DOHH2 (cell line): ENCODE results near the gene GRM4.

Experiments used
- H3F3A ChIP-seq: fragments of 200-600 bp; sonication (generic), shearing (Covaris generic); 2 replicates; pipeline ENCODE4 v1.6.0; 2016; ENCODE audit warnings: antibody characterized with exemption, mild to moderate bottlenecking; ENCODE audit not compliant: control insufficient read depth, insufficient read depth
- H3K27ac ChIP-seq: fragments of 200-600 bp; sonication (generic); 2 replicates; pipeline ENCODE4 v1.5.1; 2014; ENCODE audit warnings: low read depth, mild to moderate bottlenecking, low read length, moderate library complexity
- H3K27me3 ChIP-seq: fragments of 200-600 bp; sonication (generic); 2 replicates; pipeline ENCODE4 v1.6.1; 2014; ENCODE audit warnings: mild to moderate bottlenecking, low read length, mixed read lengths; ENCODE audit not compliant: control insufficient read depth
- H3K36me3 ChIP-seq: fragments of 200-600 bp; sonication (generic); 2 replicates; pipeline ENCODE4 v1.6.1; 2014; ENCODE audit warnings: mild to moderate bottlenecking, low read length, moderate library complexity, mixed read lengths; ENCODE audit not compliant: control insufficient read depth
- H3K4me1 ChIP-seq: fragments of 200-600 bp; sonication (generic); 2 replicates; pipeline ENCODE4 v1.6.1; 2014; ENCODE audit warnings: mild to moderate bottlenecking, low read length, mixed read lengths; ENCODE audit not compliant: control insufficient read depth
- H3K4me2 ChIP-seq: fragments of 200-600 bp; sonication (generic); 2 replicates; pipeline ENCODE4 v1.6.0; 2014; ENCODE audit warnings: mild to moderate bottlenecking, low read length, moderate library complexity
- H3K4me3 ChIP-seq: fragments of 200-600 bp; sonication (generic); 2 replicates; pipeline ENCODE4 v1.5.1; 2014; ENCODE audit warnings: mild to moderate bottlenecking, low read length, mixed read lengths
- H3K79me2 ChIP-seq: fragments of 200-600 bp; sonication (generic); 2 replicates; pipeline ENCODE4 v1.6.1; 2014; ENCODE audit warnings: mild to moderate bottlenecking, low read length, mixed read lengths; ENCODE audit not compliant: control insufficient read depth
- H3K9me2 ChIP-seq: fragments of 200-600 bp; sonication (generic); replicated peaks from 2 replicates; pipeline ENCODE4 v1.6.1; 2014; ENCODE audit warnings: mild to moderate bottlenecking, low read length, mixed read lengths; ENCODE audit not compliant: control insufficient read depth
- H3K9me3 ChIP-seq: fragments of 200-600 bp; sonication (generic); 2 replicates; pipeline ENCODE4 v1.6.1; 2014; ENCODE audit warnings: antibody characterized with exemption, low read length, mixed read lengths; ENCODE audit not compliant: control insufficient read depth, insufficient read depth
- H4K20me1 ChIP-seq: fragments of 200-600 bp; sonication (generic); 2 replicates; pipeline ENCODE4 v1.6.0; 2014; ENCODE audit warnings: low read depth, mild to moderate bottlenecking, antibody characterized with exemption, low read length, moderate library complexity; ENCODE audit not compliant: control insufficient read depth, insufficient read depth
- CTCF ChIP-seq: fragments of 200-600 bp; sonication (generic); IDR thresholded peaks from one replicate; pipeline ENCODE4 v1.5.1; 2014; ENCODE audit warnings: antibody characterized with exemption, mild to moderate bottlenecking, low read depth, low read length; ENCODE audit not compliant: poor library complexity, severe bottlenecking
- EZH2phosphoT487 ChIP-seq: fragments of 200-600 bp; sonication (generic); IDR thresholded peaks from 2 replicates; pipeline ENCODE4 v1.6.1; 2017; ENCODE audit warnings: borderline replicate concordance, mild to moderate bottlenecking, antibody characterized with exemption, low read length, moderate library complexity, mixed read lengths

The GRM4 gene

GRCh38 chr6:34072727-34073126, 73.2 kb downstream of the GRM4 start:
- no peaks in the 10 kb centered on the region for H3K79me2 ChIP-seq
- no peaks in the 10 kb centered on the region for H3K9me2 ChIP-seq
- no peak overlapping the region for H3K4me2 ChIP-seq
- no peaks in the 10 kb centered on the region for H3K36me3 ChIP-seq
- no peak for TF ChIP-seq EZH2phosphoT487
- no peak for TF ChIP-seq CTCF
- H3K4me3 ChIP-seq, result no peak overlapping the region
- peaks cover 4% of the 10 kb centered on the region for H3F3A ChIP-seq
- peaks cover 18% of the 10 kb centered on the region; the same call in 1 of the 2 replicates for H3K9me3 ChIP-seq
- no peaks in the 10 kb centered on the region for H3K27me3 ChIP-seq
- H3K27ac ChIP-seq, result no peak overlapping the region
- no peaks in the 10 kb centered on the region for H3K4me1 ChIP-seq
- no peaks in the 10 kb centered on the region for H4K20me1 ChIP-seq

- Histone ChIP-seq H3K9me2 (no peaks in the 10 kb centered on the region), H3K27me3 (peaks cover 3% of the 10 kb centered on the region; the same call in 1 of the 2 replicates), H3K9me3 (peaks cover 18% of the 10 kb centered on the region; the same call in 1 of the 2 replicates), H3K4me2 (no peak overlapping the region), H4K20me1 (no peaks in the 10 kb centered on the region), H3K79me2 (no peaks in the 10 kb centered on the region), H3K27ac (no peak overlapping the region), H3K4me3 (no peak overlapping the region), H3K4me1 (no peaks in the 10 kb centered on the region), H3K36me3 (no peaks in the 10 kb centered on the region), H3F3A (peaks cover 4% of the 10 kb centered on the region)
- TF ChIP-seq CTCF (no peak), EZH2phosphoT487 (no peak)
These were observed 74.0 kb downstream of the GRM4 start for GRCh38 chr6:34071884-34072379.

GRCh38 chr6:34071136-34071883, 74.6 kb downstream of the GRM4 start:
- Histone ChIP-seq H3K4me3 (no peak overlapping the region), H4K20me1 (no peaks in the 10 kb centered on the region), H3K79me2 (no peaks in the 10 kb centered on the region), H3K36me3 (no peaks in the 10 kb centered on the region), H3K4me1 (no peaks in the 10 kb centered on the region), H3K9me3 (peaks cover 18% of the 10 kb centered on the region; the same call in 1 of the 2 replicates), H3K4me2 (no peak overlapping the region), H3K27ac (no peak overlapping the region), H3F3A (peaks cover 4% of the 10 kb centered on the region), H3K27me3 (peaks cover 8% of the 10 kb centered on the region; the same call in 1 of the 2 replicates), H3K9me2 (no peaks in the 10 kb centered on the region)
- TF ChIP-seq CTCF (no peak), EZH2phosphoT487 (no peak)
